GM12874 (cell line): ENCODE data around the gene TRIM71.

Experiments
- CTCF ChIP-seq: IDR thresholded peaks from 2 replicates; pipeline ENCODE4 v1.5.1; 2011; ENCODE audit warnings: low read depth, mild to moderate bottlenecking, control low read depth, low read length, moderate library complexity; ENCODE audit not compliant: insufficient read depth

TRIM71 gene

GRCh38 chr3:32842531-32842931 is 24.7 kb downstream of the TRIM71 start:
- no peak for TF ChIP-seq CTCF

- no peak for TF ChIP-seq CTCF
These were observed 25.2 kb downstream of the TRIM71 start for GRCh38 chr3:32842987-32843386.

- no peak for TF ChIP-seq CTCF
These were observed 25.9 kb downstream of the TRIM71 start for GRCh38 chr3:32843510-32844321.

- TF ChIP-seq CTCF = no peak
These were observed 26.5 kb downstream of the TRIM71 start for GRCh38 chr3:32844322-32844654.

- no peak for TF ChIP-seq CTCF
These were observed 27.1 kb downstream of the TRIM71 start for GRCh38 chr3:32844914-32845313.

GRCh38 chr3:32847528-32847927 is 29.7 kb downstream of the TRIM71 start:
- no peak for TF ChIP-seq CTCF

GRCh38 chr3:32848215-32848614 is 30.4 kb downstream of the TRIM71 start:
- no peak for TF ChIP-seq CTCF
